Activated CD4-positive, alpha-beta T cell treated with anti-CD3 and anti-CD28 coated beads, Interleukin-2, amount 10 ng/mL, durations not matched to agents 7 days and 5 days (primary cell): ENCODE results near the gene GLI2. TPM values are rescaled to one million over a fixed set of nuclear protein-coding genes. Genes with fewer than 3 reads are reported as not detected.

Source experiments
- CTCF ChIA-PET: fragments of 350-600 bp; sonication (Branson Sonifier 250); formaldehyde crosslinking; loops from one replicate; lab custom pipeline; 2021; ENCODE audit warnings: antibody characterized with exemption; lab: Charles Lee
- POLR2A ChIA-PET: fragments of 350-600 bp; sonication (Branson Sonifier 250); formaldehyde crosslinking; loops from one replicate; lab custom pipeline; 2021; ENCODE audit warnings: antibody characterized with exemption; lab: Charles Lee
- DNase-seq: peaks from one replicate; pipeline ENCODE4 v3.0.0-alpha.2; 2020
- H3K27ac Mint-ChIP-seq: one replicate; pipeline ENCODE4 v1.8.0; 2021; ENCODE audit warnings: mild to moderate bottlenecking, moderate library complexity, mixed read lengths
- H3K27me3 Mint-ChIP-seq: one replicate; pipeline ENCODE4 v1.8.0; 2021; ENCODE audit warnings: mixed read lengths
- H3K36me3 Mint-ChIP-seq: one replicate; pipeline ENCODE4 v1.8.0; 2021; ENCODE audit warnings: low read depth, mixed read lengths
- H3K4me1 Mint-ChIP-seq: one replicate; pipeline ENCODE4 v1.8.0; 2021; ENCODE audit warnings: mixed read lengths
- H3K4me3 Mint-ChIP-seq: one replicate; pipeline ENCODE4 v1.8.0; 2021; ENCODE audit warnings: mild to moderate bottlenecking, moderate library complexity, mixed read lengths
- H3K9me3 Mint-ChIP-seq: one replicate; pipeline ENCODE4 v1.8.0; 2021; ENCODE audit warnings: mixed read lengths
- total RNA-seq, 2 experiments: library from RNA; stranded (reverse); gene quantifications; one replicate each; pipeline ENCODE4 v1.2.3, GENCODE V29; 2021

Gene GLI2
- total RNA-seq, 2 experiments from 2014 or later, result 0.07 to 0.12 TPM

- Mint-ChIP-seq H3K27me3 (peaks cover 57% of the 10 kb centered on the region), H3K9me3 (no peaks in the 10 kb centered on the region), H3K4me1 (no peaks in the 10 kb centered on the region), H3K36me3 (no peaks in the 10 kb centered on the region), H3K27ac (no peak overlapping the region), H3K4me3 (no peak overlapping the region)
- ChIA-PET POLR2A (no interaction called here), CTCF (interaction anchor here (1.2 kb wide), 1 partner anchor 12 kb away, joined by 3 read pairs; no protein-coding TSS in a partner anchor)
- DNase-seq, result no peak
Observed at GRCh38 chr2:120743657-120744056, 8.0 kb downstream of the GLI2 start.

GRCh38 chr2:120744817-120745216, 9.1 kb downstream of the GLI2 start:
- no peak for DNase-seq
- H3K27me3 Mint-ChIP-seq, result peaks cover 48% of the 10 kb centered on the region
- H3K9me3 Mint-ChIP-seq, result no peaks in the 10 kb centered on the region
- ChIA-PET CTCF (no interaction called here), POLR2A (no interaction called here)
- H3K4me1 Mint-ChIP-seq, result no peaks in the 10 kb centered on the region
- no peak overlapping the region for H3K27ac Mint-ChIP-seq
- no peaks in the 10 kb centered on the region for H3K36me3 Mint-ChIP-seq
- no peak overlapping the region for H3K4me3 Mint-ChIP-seq

- Mint-ChIP-seq H3K4me3 (no peak overlapping the region), H3K27ac (no peak overlapping the region), H3K36me3 (no peaks in the 10 kb centered on the region), H3K4me1 (no peaks in the 10 kb centered on the region), H3K27me3 (peaks cover 41% of the 10 kb centered on the region), H3K9me3 (no peaks in the 10 kb centered on the region)
- ChIA-PET CTCF (no interaction called here), POLR2A (no interaction called here)
- no peak for DNase-seq
Observed at GRCh38 chr2:120745420-120746111, 9.9 kb downstream of the GLI2 start.

GRCh38 chr2:120746144-120746543, 10.5 kb downstream of the GLI2 start:
- DNase-seq, result no peak
- Mint-ChIP-seq H3K9me3 (no peaks in the 10 kb centered on the region), H3K4me3 (no peak overlapping the region), H3K27me3 (peaks cover 36% of the 10 kb centered on the region), H3K27ac (no peak overlapping the region), H3K4me1 (no peaks in the 10 kb centered on the region), H3K36me3 (no peaks in the 10 kb centered on the region)
- POLR2A ChIA-PET, result no interaction called here
- CTCF ChIA-PET, result no interaction called here

GRCh38 chr2:120747281-120747680, 11.6 kb downstream of the GLI2 start:
- POLR2A ChIA-PET, result no interaction called here
- no peak for DNase-seq
- H3K27me3 Mint-ChIP-seq, result peaks cover 30% of the 10 kb centered on the region

GRCh38 chr2:120747706-120748105, 12.0 kb downstream of the GLI2 start:
- Mint-ChIP-seq H3K4me1 (no peaks in the 10 kb centered on the region), H3K27ac (no peak overlapping the region), H3K4me3 (no peak overlapping the region), H3K9me3 (no peaks in the 10 kb centered on the region), H3K36me3 (no peaks in the 10 kb centered on the region), H3K27me3 (peaks cover 25% of the 10 kb centered on the region)
- POLR2A ChIA-PET, result no interaction called here
- CTCF ChIA-PET, result no interaction called here
- no peak for DNase-seq

More at GRCh38 chr2:120747281-120747680, 11.6 kb downstream of the GLI2 start:
- CTCF ChIA-PET, result no interaction called here
- Mint-ChIP-seq H3K4me3 (no peak overlapping the region), H3K4me1 (no peaks in the 10 kb centered on the region), H3K36me3 (no peaks in the 10 kb centered on the region), H3K9me3 (no peaks in the 10 kb centered on the region), H3K27ac (no peak overlapping the region)

- ChIA-PET CTCF (no interaction called here), POLR2A (no interaction called here)
- Mint-ChIP-seq H3K36me3 (no peaks in the 10 kb centered on the region), H3K4me3 (no peak overlapping the region), H3K27me3 (peaks cover 20% of the 10 kb centered on the region), H3K27ac (no peak overlapping the region), H3K9me3 (no peaks in the 10 kb centered on the region), H3K4me1 (no peaks in the 10 kb centered on the region)
- no peak for DNase-seq
Observed at GRCh38 chr2:120748310-120748709, 12.6 kb downstream of the GLI2 start.

GRCh38 chr2:120748741-120749140, 13.1 kb downstream of the GLI2 start:
- Mint-ChIP-seq H3K36me3 (no peaks in the 10 kb centered on the region), H3K4me3 (no peak overlapping the region), H3K9me3 (no peaks in the 10 kb centered on the region), H3K27ac (no peak overlapping the region), H3K4me1 (no peaks in the 10 kb centered on the region), H3K27me3 (peaks cover 19% of the 10 kb centered on the region)
- no peak for DNase-seq
- CTCF ChIA-PET, result no interaction called here
- POLR2A ChIA-PET, result no interaction called here

GRCh38 chr2:120749506-120750431, 14.1 kb downstream of the GLI2 start:
- Mint-ChIP-seq H3K27ac (no peak overlapping the region), H3K4me3 (no peak overlapping the region), H3K4me1 (no peaks in the 10 kb centered on the region), H3K27me3 (peaks cover 12% of the 10 kb centered on the region), H3K36me3 (no peaks in the 10 kb centered on the region), H3K9me3 (no peaks in the 10 kb centered on the region)
- CTCF ChIA-PET, result no interaction called here
- no peak for DNase-seq
- POLR2A ChIA-PET, result no interaction called here

GRCh38 chr2:120750488-120751210, 15.0 kb downstream of the GLI2 start:
- peaks cover 8% of the 10 kb centered on the region for H3K27me3 Mint-ChIP-seq
- no peaks in the 10 kb centered on the region for H3K9me3 Mint-ChIP-seq
- ChIA-PET POLR2A (no interaction called here), CTCF (no interaction called here)
- no peak for DNase-seq
- H3K27ac Mint-ChIP-seq, result no peak overlapping the region
- no peaks in the 10 kb centered on the region for H3K4me1 Mint-ChIP-seq
- no peaks in the 10 kb centered on the region for H3K36me3 Mint-ChIP-seq
- H3K4me3 Mint-ChIP-seq, result no peak overlapping the region

- Mint-ChIP-seq H3K36me3 (no peaks in the 10 kb centered on the region), H3K4me3 (no peak overlapping the region), H3K9me3 (no peaks in the 10 kb centered on the region), H3K27me3 (peaks cover 12% of the 10 kb centered on the region), H3K4me1 (no peaks in the 10 kb centered on the region), H3K27ac (no peak overlapping the region)
- DNase-seq, result no peak
- POLR2A ChIA-PET, result no interaction called here
- CTCF ChIA-PET, result no interaction called here
Observed at GRCh38 chr2:120751553-120751952, 15.9 kb downstream of the GLI2 start.

- Mint-ChIP-seq H3K27me3 (peaks cover 13% of the 10 kb centered on the region), H3K27ac (no peak overlapping the region), H3K9me3 (no peaks in the 10 kb centered on the region), H3K4me3 (no peak overlapping the region), H3K36me3 (no peaks in the 10 kb centered on the region), H3K4me1 (no peaks in the 10 kb centered on the region)
- ChIA-PET CTCF (interaction anchor here (0.7 kb wide), 1 partner anchor 330 kb away, joined by 3 read pairs; no protein-coding TSS in a partner anchor), POLR2A (no interaction called here)
- DNase-seq, result no peak
Observed at GRCh38 chr2:120754067-120754960, 18.6 kb downstream of the GLI2 start.
